H1 (cell line): ENCODE measurements around the gene PHF24. TPM values are rescaled to one million over a fixed set of nuclear protein-coding genes. Genes with fewer than 3 reads are reported as not detected.

Source experiments
- CHD2 ChIP-seq: IDR thresholded peaks from 2 replicates; pipeline ENCODE4 v1.6.1; 2012; ENCODE audit warnings: low read length, improper control_type of control experiment
- E2F6 ChIP-seq: IDR thresholded peaks from 2 replicates; pipeline ENCODE4 v1.6.1; 2012; ENCODE audit warnings: inconsistent platforms
- RNF2 ChIP-seq: fragments of 200-900, 300-1000 bp; sonication (generic); IDR thresholded peaks from 2 replicates; pipeline ENCODE4 v1.7.1; 2016; ENCODE audit warnings: borderline replicate concordance, low read depth, mild to moderate bottlenecking, antibody characterized with exemption, low read length; ENCODE audit not compliant: poor library complexity, severe bottlenecking; ENCODE audit errors: missing control alignments
- polyA plus RNA-seq, 7 experiments: library from polyadenylated mRNA; depleted of rRNA in 3 of 7; stranded (reverse) in 5 of 7; unstranded in 2 of 7; fragments of >200 nt in 5 of 7; fragments of 200-250 nt in 2 of 7; gene quantifications; 1 replicate in 5 of 7; 2 replicates in 1 of 7; 4 replicates in 1 of 7; pipeline versions ENCODE4 v1.2.1 to v1.2.3, GENCODE V29; 2011 to 2013; ENCODE audit warnings: missing spikeins in 2 of 7, mixed read lengths in 2 of 7
- total RNA-seq: library from RNA; stranded (reverse); fragmentation: NEBNext Ultra II Directional; extraction: Animal tissue kit (Norgen Biotek cat#: 25700); gene quantifications from 2 replicates; pipeline ENCODE4 v1.2.1, GENCODE V29; 2021

PHF24 gene
- total and polyA plus RNA-seq, 2 of the 8 experiments (the other 6 are each of a cell fraction or from before 2014, with no cell fraction given) = 0.29 to 0.35 TPM

GRCh38 chr9:34987160-34987901 is 29.2 kb downstream of the PHF24 start (continued):
- no peak for TF ChIP-seq E2F6
- no peak for TF ChIP-seq CHD2
- no peak for TF ChIP-seq RNF2
